Common myeloid progenitor, CD34-positive (primary cell): Measurements from ENCODE around the gene FBXW7.
"Not testable (repeated sequence)": the region's sequence is repeated elsewhere in the genome, so short reads cannot be mapped to it uniquely, and the experiment has no call there.

Source experiments
- CTCF ChIA-PET: fragments of 350-600 bp; sonication (Branson Sonifier 250); formaldehyde crosslinking; loops from one replicate; lab custom pipeline; 2021; ENCODE audit warnings: antibody characterized with exemption; lab: Charles Lee
- POLR2A ChIA-PET: fragments of 350-600 bp; sonication (Branson Sonifier 250); formaldehyde crosslinking; loops from one replicate; lab custom pipeline; 2021; ENCODE audit warnings: antibody characterized with exemption; lab: Charles Lee
- DNase-seq, 3 donors: peaks; one replicate each; pipeline versions ENCODE4 v3.0.0 to v3.0.0-alpha.2; 2013
- H3K27ac ChIP-seq, 2 experiments: 1 replicate in 1 of 2; 2 replicates in 1 of 2; pipeline ENCODE4 v1.7.0; 2013; ENCODE audit warnings: inconsistent platforms in 2 of 2, low read length in 2 of 2, mild to moderate bottlenecking in 2 of 2, low read depth in 1 of 2, moderate library complexity in 1 of 2; ENCODE audit not compliant: severe bottlenecking in 2 of 2, insufficient read depth in 1 of 2, poor library complexity in 1 of 2
- H3K27me3 ChIP-seq, 5 experiments: replicated peaks in 2 of 5; 1 replicate in 3 of 5; 2 replicates in 2 of 5; pipeline versions ENCODE4 v1.6.1 to v1.7.0; 2013; ENCODE audit warnings: low read length in 4 of 5, mild to moderate bottlenecking in 2 of 5, moderate library complexity in 2 of 5, inconsistent platforms in 1 of 5; ENCODE audit not compliant: insufficient read depth in 5 of 5, control insufficient read depth in 4 of 5
- H3K36me3 ChIP-seq, 4 experiments: 1 replicate in 2 of 4; 2 replicates in 2 of 4; pipeline versions ENCODE4 v1.6.1 to v1.7.0; 2013; ENCODE audit warnings: low read length in 3 of 4, control low read depth in 1 of 4, mild to moderate bottlenecking in 1 of 4; ENCODE audit not compliant: control insufficient read depth in 4 of 4, insufficient read depth in 4 of 4
- H3K4me1 ChIP-seq, 4 experiments: 1 replicate in 3 of 4; 2 replicates in 1 of 4; pipeline versions ENCODE4 v1.6.1 to v1.7.1; 2013; ENCODE audit warnings: low read length in 3 of 4, mild to moderate bottlenecking in 3 of 4, control low read depth in 1 of 4, inconsistent platforms in 1 of 4, moderate library complexity in 1 of 4; ENCODE audit not compliant: control insufficient read depth in 4 of 4, insufficient read depth in 4 of 4; ENCODE audit errors: control extremely low read depth in 1 of 4
- H3K4me3 ChIP-seq, 7 experiments: 1 replicate in 4 of 7; 2 replicates in 3 of 7; pipeline versions ENCODE4 v1.5.1 to v1.7.0; 2013; ENCODE audit warnings: mild to moderate bottlenecking in 7 of 7, low read length in 6 of 7, moderate library complexity in 6 of 7, inconsistent platforms in 2 of 7, low read depth in 2 of 7, control low read depth in 1 of 7; ENCODE audit not compliant: insufficient read depth in 4 of 7, control insufficient read depth in 1 of 7; ENCODE audit errors: extremely low read depth in 1 of 7
- H3K9me3 ChIP-seq, 5 experiments: 1 replicate in 4 of 5; 2 replicates in 1 of 5; pipeline versions ENCODE4 v1.6.1 to v1.7.1; 2013; ENCODE audit warnings: low read length in 4 of 5, mild to moderate bottlenecking in 2 of 5, inconsistent platforms in 1 of 5, low read depth in 1 of 5, moderate library complexity in 1 of 5; ENCODE audit not compliant: control insufficient read depth in 4 of 5, insufficient read depth in 2 of 5; ENCODE audit errors: control extremely low read depth in 1 of 5
- WGBS: methylation state at CpG from one replicate; pipeline ENCODE4 v1.1.5; 2013; ENCODE audit not compliant: insufficient coverage; 5-methylcytosine and 5-hydroxymethylcytosine counted together

Gene FBXW7

DNA sequence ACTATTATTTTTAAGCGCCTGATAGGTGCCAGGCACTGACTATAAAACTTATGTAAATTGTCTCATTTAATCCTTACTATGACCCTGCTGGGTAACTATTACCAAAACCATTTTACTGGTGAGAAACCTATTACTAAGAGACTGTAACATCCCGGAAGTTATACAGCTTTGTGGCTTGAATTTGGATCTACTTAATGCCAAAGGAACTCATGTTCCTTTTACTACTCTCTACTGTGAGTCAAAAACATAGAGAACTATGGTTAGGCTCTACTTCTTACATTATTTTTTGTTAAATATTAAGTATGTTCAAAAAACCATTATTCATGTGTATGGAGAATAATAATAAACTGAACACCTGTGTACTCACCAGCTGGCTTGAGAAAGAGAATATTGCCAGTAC is 14.8 kb upstream of the FBXW7 start:
- H3K9me3 ChIP-seq, H3K27me3 ChIP-seq, H3K4me1 ChIP-seq, CTCF ChIA-PET, POLR2A ChIA-PET, H3K36me3 ChIP-seq, H3K4me3 ChIP-seq, DNase-seq, H3K27ac ChIP-seq: not testable (repeated sequence)
- WGBS: no CpG with 5 or more reads among the region's 2 CpGs

DNA sequence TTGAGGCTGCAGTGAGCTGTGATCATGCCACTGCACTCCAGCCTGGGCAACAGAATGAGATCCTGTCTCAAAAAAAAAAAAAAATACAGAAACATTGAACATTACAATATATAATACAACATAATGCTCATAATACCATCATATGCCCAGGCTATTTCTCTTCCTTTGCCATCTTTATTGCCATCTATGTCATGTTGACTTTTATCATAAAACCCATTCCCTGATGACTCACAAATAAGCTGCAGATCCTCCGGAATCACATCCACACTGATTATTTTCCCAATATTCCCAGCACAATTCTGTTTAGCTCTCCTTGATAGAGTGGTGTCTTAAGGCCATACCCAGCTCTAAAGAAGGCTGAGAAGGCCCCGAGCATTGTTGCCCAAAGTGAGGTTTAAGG is 9.2 kb upstream of the FBXW7 start:
- Histone ChIP-seq H3K27me3 (no peaks in the 10 kb centered on the region), H3K36me3 (peaks cover 0 to 3% (median under 1%) of the 10 kb centered on the region in 4 experiments), H3K4me3 (no peak overlapping the region), H3K9me3 (peaks cover 0 to 5% (median 0%) of the 10 kb centered on the region in 5 experiments), H3K27ac (no peak overlapping the region), H3K4me1 (no peaks in the 10 kb centered on the region)
- POLR2A ChIA-PET: no interaction called here
- no peak for DNase-seq
- WGBS: 100% methylated on average over 1 of the region's 2 CpGs
- CTCF ChIA-PET: interaction anchor here (1.7 kb wide), 1 partner anchor 68 kb away, joined by 3 read pairs; no protein-coding TSS in a partner anchor

- H3K36me3 ChIP-seq, H3K27me3 ChIP-seq, H3K4me1 ChIP-seq, POLR2A ChIA-PET, DNase-seq, H3K27ac ChIP-seq, H3K4me3 ChIP-seq: not testable (repeated sequence)
- 100% methylated on average over 4 of the region's 8 CpGs for WGBS
- peaks cover 0 to 10% (median 0%) of the 10 kb centered on the region in 5 experiments for H3K9me3 ChIP-seq
- CTCF ChIA-PET: interaction anchor here (1.7 kb wide), 1 partner anchor 68 kb away, joined by 3 read pairs; no protein-coding TSS in a partner anchor
Measured at GRCh38 chr4:152544533-152544932, 8.6 kb upstream of the FBXW7 start.

DNA sequence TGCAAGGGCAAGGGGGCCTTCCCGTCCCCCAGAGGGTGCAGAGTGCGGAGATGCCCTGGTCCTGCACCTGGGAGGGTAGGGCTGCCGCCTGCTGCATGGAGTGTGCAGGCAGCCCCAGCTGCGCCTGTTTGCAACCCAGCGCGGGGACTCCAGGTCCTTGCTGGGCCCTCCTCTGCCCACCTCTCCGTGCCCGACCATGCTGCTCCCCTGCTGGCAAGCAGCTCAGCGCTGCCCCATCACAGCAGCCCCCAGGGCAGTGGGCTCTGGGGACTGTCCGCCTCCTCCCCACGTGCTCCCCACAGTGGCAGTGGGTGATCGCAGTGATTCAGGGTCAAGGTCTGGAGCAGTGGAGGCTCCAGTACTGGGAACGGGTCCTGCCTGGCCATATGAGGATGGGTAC is 5.0 kb upstream of the FBXW7 start:
- ChIA-PET POLR2A (no interaction called here), CTCF (interaction anchor here (0.5 kb wide), 1 partner anchor 65 kb away, joined by 4 read pairs; no protein-coding TSS in a partner anchor)
- H3K4me3 ChIP-seq: no peak overlapping the region
- H3K9me3 ChIP-seq: peaks cover 0 to 10% (median 0%) of the 10 kb centered on the region in 5 experiments
- H3K27ac ChIP-seq: no peak overlapping the region
- no peaks in the 10 kb centered on the region for H3K27me3 ChIP-seq
- DNase-seq: no peak
- peaks cover 5 to 11% (median 8%) of the 10 kb centered on the region in 4 experiments for H3K36me3 ChIP-seq
- 97% methylated on average over 13 of the region's 13 CpGs for WGBS
- peaks cover 8 to 20% (median 17%) of the 10 kb centered on the region in 4 experiments for H3K4me1 ChIP-seq

GRCh38 chr4:152540293-152540674 is 4.4 kb upstream of the FBXW7 start:
- Histone ChIP-seq H3K4me3 (no peak overlapping the region), H3K36me3 (peaks cover 5 to 11% (median 8%) of the 10 kb centered on the region in 4 experiments), H3K27ac (no peak overlapping the region), H3K9me3 (peaks cover 0 to 10% (median 0%) of the 10 kb centered on the region in 5 experiments), H3K27me3 (no peaks in the 10 kb centered on the region), H3K4me1 (peaks cover 8 to 20% (median 17%) of the 10 kb centered on the region in 4 experiments)
- DNase-seq: no peak
- ChIA-PET CTCF (no interaction called here), POLR2A (no interaction called here)
- 96% methylated on average over 4 of the region's 4 CpGs for WGBS

DNA sequence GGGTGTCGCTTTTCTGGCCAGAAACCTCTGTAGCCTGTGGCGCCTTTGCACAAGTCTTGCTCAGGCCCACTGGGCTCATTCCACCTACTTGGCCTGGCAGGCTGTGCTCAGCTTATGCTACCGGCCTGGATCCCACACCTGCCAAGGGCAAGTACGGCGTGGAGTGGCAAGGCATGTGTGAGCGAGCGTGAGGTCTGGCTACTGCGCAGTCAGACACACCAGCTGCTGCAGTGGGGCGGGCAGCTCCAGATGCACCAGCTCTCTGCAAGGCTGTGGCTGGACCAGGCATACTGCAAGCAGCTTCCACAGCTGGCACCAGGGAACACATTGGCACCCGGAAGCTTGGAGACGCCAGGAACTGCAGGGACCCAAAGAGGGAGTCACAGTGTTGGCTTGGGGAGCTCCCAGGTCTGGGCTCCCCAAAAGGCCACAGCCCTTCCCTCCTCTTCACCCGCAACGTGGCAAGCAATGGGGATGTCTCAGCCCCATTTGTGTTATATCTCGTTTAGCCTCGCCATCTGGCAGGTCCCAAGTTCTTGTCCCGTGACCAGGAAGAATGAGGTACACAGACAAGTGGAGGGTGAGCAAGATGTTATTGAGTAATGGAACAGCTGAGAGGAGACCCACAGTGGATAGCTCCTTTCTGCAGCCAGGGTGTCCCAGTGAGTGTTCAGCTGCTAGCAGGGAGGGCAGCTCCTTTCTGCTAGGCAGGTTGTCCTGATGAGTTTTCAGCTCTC is 3.8 kb upstream of the FBXW7 start:
- CTCF ChIA-PET: no interaction called here
- no peak overlapping the region for H3K4me3 ChIP-seq
- POLR2A ChIA-PET: no interaction called here
- WGBS: 100% methylated on average over 11 of the region's 16 CpGs
- peaks cover 8 to 21% (median 18%) of the 10 kb centered on the region in 4 experiments for H3K4me1 ChIP-seq
- no peak overlapping the region for H3K27ac ChIP-seq
- peaks cover 5 to 11% (median 8%) of the 10 kb centered on the region in 4 experiments for H3K36me3 ChIP-seq
- no peaks in the 10 kb centered on the region for H3K27me3 ChIP-seq
- peaks cover 0 to 10% (median 0%) of the 10 kb centered on the region in 5 experiments for H3K9me3 ChIP-seq
- DNase-seq: no peak

DNA sequence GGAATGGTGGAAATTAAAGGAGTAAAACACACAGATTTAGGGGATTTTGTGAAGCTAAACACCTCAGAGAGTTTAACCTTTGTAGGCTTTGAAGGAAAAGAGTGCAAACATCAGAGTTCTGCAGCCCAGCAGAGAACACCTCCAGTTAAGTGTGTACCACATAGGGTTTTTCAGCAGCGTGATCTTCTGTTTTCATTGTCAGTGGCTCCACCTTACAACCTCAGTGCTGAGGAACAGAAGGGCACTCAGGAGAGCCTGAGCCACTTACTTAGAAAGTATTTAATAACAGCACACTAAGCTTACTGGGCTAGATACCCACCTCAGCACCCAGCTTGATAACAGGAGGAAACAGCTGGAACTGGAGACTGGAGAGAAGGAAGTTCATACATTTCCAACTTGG is 2.0 kb upstream of the FBXW7 start:
- Histone ChIP-seq H3K4me1 (peaks cover 12 to 37% (median 24%) of the 10 kb centered on the region in 4 experiments), H3K27ac (peak overlapping the region in 1 of 2 experiments; percentile 40), H3K36me3 (peaks cover 5 to 11% (median 8%) of the 10 kb centered on the region in 4 experiments), H3K4me3 (peak overlapping the region in 1 of 7 experiments; percentile 97), H3K9me3 (peaks cover 0 to 10% (median 0%) of the 10 kb centered on the region in 5 experiments), H3K27me3 (no peaks in the 10 kb centered on the region)
- POLR2A ChIA-PET: interaction anchor here (0.6 kb wide), 1 partner anchor 15 kb away, joined by 4 read pairs; no protein-coding TSS in a partner anchor
- no CpG with 5 or more reads among the region's 1 CpG for WGBS
- DNase-seq: peak in 2 of 3 donors; percentile 23 to 50
- CTCF ChIA-PET: interaction anchor here (1.0 to 2.5 kb wide), 3 partner anchors 14 to 37 kb away, joined by 3 to 11 read pairs (median 4); no protein-coding TSS in a partner anchor
